Astrocyte of the cerebellum (primary cell): ENCODE measurements around the gene CIC.

ENCODE experiments used
- DNase-seq: peaks from one replicate; pipeline ENCODE4 v3.0.0-alpha.2; 2011; ENCODE audit warnings: low read depth
- H3K4me3 ChIP-seq: 2 replicates; pipeline ENCODE4 v1.5.1; 2011; ENCODE audit warnings: mild to moderate bottlenecking, low read depth, low read length, moderate library complexity
- CTCF ChIP-seq: IDR thresholded peaks from 2 replicates; pipeline ENCODE4 v1.5.1; 2012; ENCODE audit warnings: low read length, low read depth, moderate library complexity, mild to moderate bottlenecking; ENCODE audit errors: missing control alignments
- in situ Hi-C: cut with HindIII; loops from 2 replicates; pipeline ENCODE4 v1.10.0; 2017; ENCODE audit warnings: low sequenced_read_pairs

The CIC gene

GRCh38 chr19:42226886-42227285 is 42.2 kb upstream of the CIC start:
- TF ChIP-seq CTCF: no peak
- in situ Hi-C loops: no loop called here
- DNase-seq: no peak
- H3K4me3 ChIP-seq: no peak overlapping the region

- in situ Hi-C loops: no loop called here
- TF ChIP-seq CTCF: no peak
- DNase-seq: no peak
- no peak overlapping the region for H3K4me3 ChIP-seq
Measured at GRCh38 chr19:42228641-42229040, 40.4 kb upstream of the CIC start.

GRCh38 chr19:42229301-42229854 is 39.7 kb upstream of the CIC start:
- no peak for TF ChIP-seq CTCF
- in situ Hi-C loops: no loop called here
- DNase-seq: no peak
- H3K4me3 ChIP-seq: no peak overlapping the region

- no peak for TF ChIP-seq CTCF
- in situ Hi-C loops: no loop called here
- no peak overlapping the region for H3K4me3 ChIP-seq
Measured at GRCh38 chr19:42229855-42230351, 39.1 kb upstream of the CIC start.

GRCh38 chr19:42230571-42230970 is 38.5 kb upstream of the CIC start:
- no peak overlapping the region for H3K4me3 ChIP-seq
- DNase-seq: no peak
- no peak for TF ChIP-seq CTCF
- in situ Hi-C loops: no loop called here

More at GRCh38 chr19:42229855-42230351, 39.1 kb upstream of the CIC start:
- no peak for DNase-seq

GRCh38 chr19:42232435-42232834 is 36.6 kb upstream of the CIC start:
- in situ Hi-C loops: no loop called here
- TF ChIP-seq CTCF: no peak
- no peak overlapping the region for H3K4me3 ChIP-seq
- no peak for DNase-seq
